ENCODE results near the gene CPNE1. TPM values are rescaled to one million over a fixed set of nuclear protein-coding genes. Genes with fewer than 3 reads are reported as not detected.

Gene CPNE1
- total RNA-seq, 1 experiment from 2014 or later: 155 TPM

DNA sequence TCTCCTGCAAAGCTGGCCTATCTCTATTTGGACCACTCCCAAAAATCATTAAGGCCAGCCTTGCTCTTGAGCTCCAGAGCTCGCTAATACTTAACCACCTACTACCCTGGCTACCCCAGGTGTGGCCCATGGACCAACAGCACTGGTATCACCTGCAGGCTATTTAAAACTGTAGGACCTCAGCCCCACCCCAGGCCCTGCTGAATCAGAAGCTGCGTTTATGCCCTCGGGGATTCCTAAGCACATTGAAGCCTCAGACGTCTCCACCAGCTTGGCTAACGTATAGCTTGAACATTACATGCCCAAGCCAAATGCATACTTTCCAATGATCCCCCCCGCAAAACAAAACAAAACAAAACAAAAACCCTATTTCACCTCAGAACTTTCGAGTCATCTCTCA, 68.8 kb downstream of the CPNE1 start:
- Histone ChIP-seq H2AFZ (ENCODE audit: low read length) (no peak overlapping the region), H3K14ac (ENCODE audit: insufficient read depth, low read length) (no peak overlapping the region), H3K27me3 (ENCODE audit: insufficient read depth, low read length) (no peaks in the 10 kb centered on the region; the same call in 1 of the 2 replicates), H2BK15ac (ENCODE audit: low read depth, low read length) (no peak overlapping the region), H3K9me3 (ENCODE audit: control insufficient read depth, low read depth, low read length) (no peaks in the 10 kb centered on the region), H3K56ac (ENCODE audit: insufficient read length, low read depth, low read length) (no peak overlapping the region), H3K4me2 (ENCODE audit: insufficient read depth, insufficient read length, low read length) (no peak overlapping the region), H3K18ac (ENCODE audit: insufficient read length, low read depth, low read length) (no peak overlapping the region), H4K8ac (replicated peaks; ENCODE audit: insufficient read length, low read depth, low read length) (no peak overlapping the region), H4K20me1 (ENCODE audit: control insufficient read depth, insufficient read depth, insufficient read length) (no peaks in the 10 kb centered on the region), H3K79me1 (ENCODE audit: insufficient read depth, low read depth, low read length, poor library complexity, severe bottlenecking) (no peaks in the 10 kb centered on the region), H2BK20ac (ENCODE audit: low read depth, low read length, poor library complexity, severe bottlenecking) (no peak overlapping the region), H4K91ac (ENCODE audit: insufficient read length, low read depth, low read length) (no peak overlapping the region), H3K4ac (ENCODE audit: low read depth, low read length) (no peak overlapping the region), H2BK5ac (ENCODE audit: insufficient read length, low read length) (no peak overlapping the region), H2BK12ac (ENCODE audit: insufficient read length, low read depth, low read length) (no peak overlapping the region), H3T11ph (ENCODE audit: low read length) (no peak overlapping the region), H3K23me2 (ENCODE audit: insufficient read length, low read depth, low read length, poor library complexity, severe bottlenecking) (peaks cover 3% of the 10 kb centered on the region), H3K9ac (ENCODE audit: extremely low read depth, insufficient read length, low read length) (no peak overlapping the region), H2AK5ac (ENCODE audit: insufficient read length, low read length) (no peak overlapping the region), H3K79me2 (ENCODE audit: insufficient read depth, low read length) (no peaks in the 10 kb centered on the region), H3K4me1 (ENCODE audit: insufficient read depth, low read length) (no peaks in the 10 kb centered on the region), H2BK120ac (ENCODE audit: low read depth, low read length, poor library complexity, severe bottlenecking) (no peak overlapping the region), H3K23ac (ENCODE audit: insufficient read length, low read depth, low read length) (no peak overlapping the region), H3K27ac (ENCODE audit: insufficient read length, low read depth, low read length) (no peak overlapping the region), H4K5ac (ENCODE audit: insufficient read length, low read depth, low read length) (no peak overlapping the region)
- H3K4me1 Mint-ChIP-seq: peaks cover 9 to 18% of the 10 kb centered on the region in 2 experiments
- TF ChIP-seq, protein P1, sequence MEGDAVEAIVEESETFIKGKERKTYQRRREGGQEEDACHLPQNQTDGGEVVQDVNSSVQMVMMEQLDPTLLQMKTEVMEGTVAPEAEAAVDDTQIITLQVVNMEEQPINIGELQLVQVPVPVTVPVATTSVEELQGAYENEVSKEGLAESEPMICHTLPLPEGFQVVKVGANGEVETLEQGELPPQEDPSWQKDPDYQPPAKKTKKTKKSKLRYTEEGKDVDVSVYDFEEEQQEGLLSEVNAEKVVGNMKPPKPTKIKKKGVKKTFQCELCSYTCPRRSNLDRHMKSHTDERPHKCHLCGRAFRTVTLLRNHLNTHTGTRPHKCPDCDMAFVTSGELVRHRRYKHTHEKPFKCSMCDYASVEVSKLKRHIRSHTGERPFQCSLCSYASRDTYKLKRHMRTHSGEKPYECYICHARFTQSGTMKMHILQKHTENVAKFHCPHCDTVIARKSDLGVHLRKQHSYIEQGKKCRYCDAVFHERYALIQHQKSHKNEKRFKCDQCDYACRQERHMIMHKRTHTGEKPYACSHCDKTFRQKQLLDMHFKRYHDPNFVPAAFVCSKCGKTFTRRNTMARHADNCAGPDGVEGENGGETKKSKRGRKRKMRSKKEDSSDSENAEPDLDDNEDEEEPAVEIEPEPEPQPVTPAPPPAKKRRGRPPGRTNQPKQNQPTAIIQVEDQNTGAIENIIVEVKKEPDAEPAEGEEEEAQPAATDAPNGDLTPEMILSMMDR (conservative IDR thresholded peaks at IDR 0.05): no peak
- H3K4me3 Mint-ChIP-seq: no peak overlapping the region; a peak in 1 of 5 replicates
- 100% methylated on average over 2 of the region's 7 CpGs for WGBS (ENCODE audit: extremely low coverage, insufficient read length, low lambda C conversion rate)
- H3K9me3 Mint-ChIP-seq: no peaks in the 10 kb centered on the region
- H3K27ac Mint-ChIP-seq: no peak overlapping the region
- no peak for DNase-seq
- H3K27me3 Mint-ChIP-seq (ENCODE audit: low read depth): peaks cover 35% of the 10 kb centered on the region
- no peaks in the 10 kb centered on the region for H3K36me3 Mint-ChIP-seq (ENCODE audit: insufficient read depth in 1 of 3, low read depth in 3 of 3)

Data from H9 (cell line).